AG04450 (cell line): ENCODE data around the gene ABCC5. TPM values are rescaled to one million over a fixed set of nuclear protein-coding genes. Genes with fewer than 3 reads are reported as not detected.

Experiments used
- CTCF ChIA-PET: fragments of 300-600, 350-600 bp; formaldehyde crosslinking; extraction: SDS; loops from one replicate; lab custom pipeline; 2022; ENCODE audit warnings: antibody characterized with exemption, inconsistent platforms; lab: Charles Lee
- POLR2A ChIA-PET: fragments of 350-600 bp; formaldehyde crosslinking; extraction: SDS; loops from one replicate; lab custom pipeline; 2021; ENCODE audit warnings: antibody characterized with exemption, inconsistent platforms; lab: Yijun Ruan, JAX
- DNase-seq: peaks from one replicate; pipeline ENCODE4 v3.0.0-alpha.2; 2011; ENCODE audit warnings: low read depth, low spot score
- H3K27ac ChIP-seq: one replicate; pipeline ENCODE4 v1.5.1; 2012; ENCODE audit warnings: low read depth, low read length, control low read depth
- H3K27me3 ChIP-seq: one replicate; pipeline ENCODE4 v1.6.0; 2012; ENCODE audit warnings: low read length; ENCODE audit not compliant: control insufficient read depth, insufficient read depth
- H3K4me3 ChIP-seq: 2 replicates; pipeline ENCODE4 v1.5.1; 2011; ENCODE audit warnings: mild to moderate bottlenecking, low read depth, low read length, control low read depth
- H3K9me3 ChIP-seq: 2 replicates; pipeline ENCODE4 v1.5.1; 2012; ENCODE audit warnings: low read length; ENCODE audit not compliant: control insufficient read depth, insufficient read depth
- CTCF ChIP-seq: IDR thresholded peaks from 2 replicates; pipeline ENCODE4 v1.5.1; 2011; ENCODE audit warnings: low read depth, low read length, control low read depth, inconsistent platforms
- polyA plus RNA-seq: library from polyadenylated mRNA; depleted of rRNA; stranded (reverse); fragments of >200 nt; gene quantifications from 2 replicates; pipeline ENCODE4 v1.2.3, GENCODE V29; 2011

Gene ABCC5
- polyA plus RNA-seq, 1 experiment, result 30.6 TPM

- Histone ChIP-seq H3K9me3 (no peaks in the 10 kb centered on the region; the same call in 1 of the 2 replicates), H3K27me3 (peaks cover 3% of the 10 kb centered on the region), H3K4me3 (no peak overlapping the region), H3K27ac (no peak overlapping the region)
- CTCF ChIA-PET, result interaction anchor here (0.9 kb wide), 1 partner anchor 12 kb away, joined by 3 read pairs; no protein-coding TSS in a partner anchor
- POLR2A ChIA-PET, result no interaction called here
- no peak for DNase-seq
- no peak for TF ChIP-seq CTCF
Observed at GRCh38 chr3:183907911-183908331, 109.8 kb downstream of the ABCC5 start.

- ChIA-PET POLR2A (interaction anchor here (0.6 kb wide), 1 partner anchor 344 kb away, joined by 3 read pairs; no protein-coding TSS in a partner anchor), CTCF (interaction anchor here (0.9 kb wide), 1 partner anchor 11 kb away, joined by 3 read pairs; no protein-coding TSS in a partner anchor)
- no peak overlapping the region for H3K4me3 ChIP-seq
- no peaks in the 10 kb centered on the region; the same call in 1 of the 2 replicates for H3K9me3 ChIP-seq
- no peak for TF ChIP-seq CTCF
- no peak overlapping the region for H3K27ac ChIP-seq
- DNase-seq, result no peak
- H3K27me3 ChIP-seq, result peaks cover 3% of the 10 kb centered on the region
Observed at GRCh38 chr3:183907176-183907575, 110.5 kb downstream of the ABCC5 start.

- DNase-seq, result no peak
- H3K27ac ChIP-seq, result no peak overlapping the region
Observed at GRCh38 chr3:183906234-183906921, 111.3 kb downstream of the ABCC5 start.

GRCh38 chr3:183904833-183905780 is 112.6 kb downstream of the ABCC5 start:
- no peak overlapping the region for H3K4me3 ChIP-seq
- no peak overlapping the region for H3K27ac ChIP-seq
- no peaks in the 10 kb centered on the region; the same call in 1 of the 2 replicates for H3K9me3 ChIP-seq
- no peak for TF ChIP-seq CTCF
- no peak for DNase-seq
- ChIA-PET POLR2A (no interaction called here), CTCF (interaction anchor here (0.8 to 1.1 kb wide), 2 partner anchors 113 to 345 kb away, joined by 3 read pairs; partner anchors contain the start of genes ABCC5 and EEF1AKMT4)
- H3K27me3 ChIP-seq, result peaks cover 6% of the 10 kb centered on the region

More at GRCh38 chr3:183906234-183906921, 111.3 kb downstream of the ABCC5 start:
- TF ChIP-seq CTCF, result no peak
- H3K4me3 ChIP-seq, result no peak overlapping the region
- H3K27me3 ChIP-seq, result peaks cover 3% of the 10 kb centered on the region
- no peaks in the 10 kb centered on the region; the same call in 1 of the 2 replicates for H3K9me3 ChIP-seq
- ChIA-PET POLR2A (interaction anchor here (0.6 kb wide), 1 partner anchor 345 kb away, joined by 3 read pairs; no protein-coding TSS in a partner anchor), CTCF (interaction anchor here (0.8 kb wide), 1 partner anchor 11 kb away, joined by 5 read pairs; no protein-coding TSS in a partner anchor)
